ENCODE data around the gene H2BK1. TPM values are rescaled to one million over a fixed set of nuclear protein-coding genes. Genes with fewer than 3 reads are reported as not detected.

The H2BK1 gene
- polyA plus RNA-seq, 1 donor (not counting 4 experiments of a cell fraction or from before 2014, with no cell fraction given): not detected

DNA sequence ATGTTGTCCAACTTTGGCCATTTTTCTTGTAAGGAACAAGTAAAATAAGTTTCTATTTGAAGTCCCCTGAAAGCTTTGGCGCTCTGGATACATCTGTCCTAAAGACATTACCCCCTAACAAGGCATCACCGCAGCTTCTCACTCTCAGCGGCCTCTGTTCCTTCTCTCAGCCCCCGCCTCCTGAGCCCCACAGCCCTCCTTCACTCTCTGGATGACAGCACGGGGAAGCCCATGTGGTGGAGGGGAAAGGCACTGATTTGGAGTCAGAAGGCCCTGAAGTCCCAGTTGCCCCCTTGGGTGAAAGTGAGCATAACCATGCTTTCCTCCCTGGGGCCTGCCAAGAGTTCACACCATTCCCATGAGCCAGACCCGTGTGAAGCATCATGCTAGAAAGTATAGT is 4.6 kb downstream of the H2BK1 start:
- H2AFZ ChIP-seq (ENCODE audit: control insufficient read depth, low read length): no peak overlapping the region
- TF ChIP-seq, protein P1, sequence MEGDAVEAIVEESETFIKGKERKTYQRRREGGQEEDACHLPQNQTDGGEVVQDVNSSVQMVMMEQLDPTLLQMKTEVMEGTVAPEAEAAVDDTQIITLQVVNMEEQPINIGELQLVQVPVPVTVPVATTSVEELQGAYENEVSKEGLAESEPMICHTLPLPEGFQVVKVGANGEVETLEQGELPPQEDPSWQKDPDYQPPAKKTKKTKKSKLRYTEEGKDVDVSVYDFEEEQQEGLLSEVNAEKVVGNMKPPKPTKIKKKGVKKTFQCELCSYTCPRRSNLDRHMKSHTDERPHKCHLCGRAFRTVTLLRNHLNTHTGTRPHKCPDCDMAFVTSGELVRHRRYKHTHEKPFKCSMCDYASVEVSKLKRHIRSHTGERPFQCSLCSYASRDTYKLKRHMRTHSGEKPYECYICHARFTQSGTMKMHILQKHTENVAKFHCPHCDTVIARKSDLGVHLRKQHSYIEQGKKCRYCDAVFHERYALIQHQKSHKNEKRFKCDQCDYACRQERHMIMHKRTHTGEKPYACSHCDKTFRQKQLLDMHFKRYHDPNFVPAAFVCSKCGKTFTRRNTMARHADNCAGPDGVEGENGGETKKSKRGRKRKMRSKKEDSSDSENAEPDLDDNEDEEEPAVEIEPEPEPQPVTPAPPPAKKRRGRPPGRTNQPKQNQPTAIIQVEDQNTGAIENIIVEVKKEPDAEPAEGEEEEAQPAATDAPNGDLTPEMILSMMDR (optimal IDR thresholded peaks at IDR 0.05 in 1 of 3, IDR thresholded peaks at IDR 0.05 in 1 of 3, conservative IDR thresholded peaks at IDR 0.05 in 1 of 3; ENCODE audit: extremely low read depth in 1 of 3, insufficient read depth in 2 of 3, low read length in 3 of 3): no peak
- no peak for TF ChIP-seq EZH2 (IDR thresholded peaks at IDR 0.05; ENCODE audit: low read length)
- H3K4me3 ChIP-seq (ENCODE audit: control insufficient read depth in 2 of 3, extremely low read depth in 1 of 3, insufficient read depth in 2 of 3, low read depth in 1 of 3, low read length in 3 of 3): no peak overlapping the region
- H3K79me2 ChIP-seq (ENCODE audit: control insufficient read depth, insufficient read depth, low read length): no peaks in the 10 kb centered on the region
- H3K4me1 ChIP-seq (ENCODE audit: control insufficient read depth, extremely low read depth, insufficient read depth, low read length): no peaks in the 10 kb centered on the region
- DNase-seq (ENCODE audit: low read depth, low spot score) (no peak), FAIRE-seq (no peak)
- no peaks in the 10 kb centered on the region for H4K20me1 ChIP-seq (ENCODE audit: control insufficient read depth, extremely low read depth, insufficient read depth, low read length)
- H3K9me1 ChIP-seq (ENCODE audit: control insufficient read depth, extremely low read depth, insufficient read depth, low read length): no peaks in the 10 kb centered on the region
- no peaks in the 10 kb centered on the region for H3K9me3 ChIP-seq (ENCODE audit: control insufficient read depth, low read depth, low read length)
- H3K27me3 ChIP-seq (ENCODE audit: control insufficient read depth, extremely low read depth, insufficient read depth, low read length): peaks cover 41% of the 10 kb centered on the region
- no peak overlapping the region for H3K9ac ChIP-seq (ENCODE audit: control insufficient read depth, extremely low read depth, insufficient read depth, low read length)
- no peak overlapping the region for H3K27ac ChIP-seq (ENCODE audit: control insufficient read depth, insufficient read depth, low read length)
- H3K4me2 ChIP-seq (ENCODE audit: control insufficient read depth, extremely low read depth, insufficient read depth, low read depth, low read length): no peak overlapping the region
- dilution Hi-C loops (cut with MboI; ENCODE audit: extremely low pct_ligation_motif_present, low sequenced_read_pairs): no loop called here
- H3K36me3 ChIP-seq (ENCODE audit: control insufficient read depth in 2 of 2, extremely low read depth in 1 of 2, insufficient read depth in 2 of 2, low read length in 2 of 2): no peaks in the 10 kb centered on the region

DNA sequence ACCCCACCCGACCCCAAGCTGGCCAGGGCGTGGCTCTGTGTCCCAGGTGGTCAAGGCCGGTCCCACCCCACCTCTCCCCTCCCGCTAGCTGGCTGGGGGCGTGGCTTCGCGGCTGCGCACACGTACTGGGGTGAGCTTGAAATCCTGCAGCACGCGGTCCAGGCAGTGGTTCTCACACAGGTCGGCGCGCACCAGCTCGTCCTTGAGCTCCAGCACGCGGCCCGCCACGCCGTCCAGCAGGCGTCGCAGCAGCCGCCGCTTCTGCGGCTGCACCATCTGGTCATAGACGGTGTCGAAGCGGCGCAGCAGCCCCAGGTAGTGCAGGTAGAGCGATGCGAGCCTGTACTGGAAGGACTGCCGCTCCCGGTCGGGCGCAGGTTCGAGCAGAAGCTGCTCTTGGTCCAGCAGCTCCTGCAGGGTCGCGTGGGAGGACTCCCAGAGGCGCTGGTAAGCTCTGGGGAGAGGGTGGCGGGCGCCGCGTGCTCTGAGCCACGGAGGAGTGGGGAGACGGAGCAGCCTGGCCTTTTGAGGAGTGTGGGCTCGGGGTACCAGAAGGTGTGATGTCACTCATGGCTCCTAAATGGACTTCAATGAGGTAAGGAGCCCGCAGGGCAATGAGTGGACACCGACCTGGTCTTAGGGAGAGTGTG is 5.8 kb downstream of the H2BK1 start:
- H3K79me2 ChIP-seq (ENCODE audit: control insufficient read depth, insufficient read depth, low read length): no peaks in the 10 kb centered on the region
- FAIRE-seq (no peak), DNase-seq (ENCODE audit: low read depth, low spot score) (no peak)
- H2AFZ ChIP-seq (ENCODE audit: control insufficient read depth, low read length): no peak overlapping the region
- TF ChIP-seq, protein P1 (optimal IDR thresholded peaks at IDR 0.05 in 1 of 3, IDR thresholded peaks at IDR 0.05 in 1 of 3, conservative IDR thresholded peaks at IDR 0.05 in 1 of 3; ENCODE audit: extremely low read depth in 1 of 3, insufficient read depth in 2 of 3, low read length in 3 of 3): no peak
- TF ChIP-seq EZH2 (IDR thresholded peaks at IDR 0.05; ENCODE audit: low read length): no peak
- dilution Hi-C loops (cut with MboI; ENCODE audit: extremely low pct_ligation_motif_present, low sequenced_read_pairs): no loop called here
- no peak overlapping the region for H3K4me3 ChIP-seq (ENCODE audit: control insufficient read depth in 2 of 3, extremely low read depth in 1 of 3, insufficient read depth in 2 of 3, low read depth in 1 of 3, low read length in 3 of 3)
- no peaks in the 10 kb centered on the region for H3K9me3 ChIP-seq (ENCODE audit: control insufficient read depth, low read depth, low read length)
- H3K4me1 ChIP-seq (ENCODE audit: control insufficient read depth, extremely low read depth, insufficient read depth, low read length): no peaks in the 10 kb centered on the region
- no peak overlapping the region for H3K27ac ChIP-seq (ENCODE audit: control insufficient read depth, insufficient read depth, low read length)
- no peaks in the 10 kb centered on the region for H4K20me1 ChIP-seq (ENCODE audit: control insufficient read depth, extremely low read depth, insufficient read depth, low read length)
- no peak overlapping the region for H3K9ac ChIP-seq (ENCODE audit: control insufficient read depth, extremely low read depth, insufficient read depth, low read length)
- H3K36me3 ChIP-seq (ENCODE audit: control insufficient read depth in 2 of 2, extremely low read depth in 1 of 2, insufficient read depth in 2 of 2, low read length in 2 of 2): no peaks in the 10 kb centered on the region
- no peak overlapping the region for H3K4me2 ChIP-seq (ENCODE audit: control insufficient read depth, extremely low read depth, insufficient read depth, low read depth, low read length)
- no peaks in the 10 kb centered on the region for H3K9me1 ChIP-seq (ENCODE audit: control insufficient read depth, extremely low read depth, insufficient read depth, low read length)
- peaks cover 46% of the 10 kb centered on the region for H3K27me3 ChIP-seq (ENCODE audit: control insufficient read depth, extremely low read depth, insufficient read depth, low read length)
